ENCODE results near the gene RGSL1.

The RGSL1 gene

DNA sequence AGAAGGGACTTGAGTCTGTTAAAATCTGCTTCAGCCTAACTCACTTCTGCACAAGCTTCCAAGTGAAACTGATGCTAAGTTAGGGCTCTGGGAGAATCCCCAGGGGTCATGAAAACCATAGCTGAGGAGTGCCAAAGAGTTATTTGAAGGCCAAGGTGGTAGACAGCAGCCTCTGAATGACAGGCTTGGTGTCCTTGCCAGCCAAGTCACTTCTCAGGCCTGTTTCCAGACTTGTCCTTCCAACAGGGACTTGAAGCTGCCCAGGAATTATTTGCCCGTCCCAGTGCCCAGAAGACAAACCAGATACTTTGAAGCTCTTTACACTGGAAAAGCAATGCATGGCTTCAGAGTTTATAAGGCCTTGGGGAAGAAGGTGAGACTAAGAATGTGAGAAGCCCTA, 105.5 kb downstream of the RGSL1 start:
- FAIRE-seq, result no peak

DNA sequence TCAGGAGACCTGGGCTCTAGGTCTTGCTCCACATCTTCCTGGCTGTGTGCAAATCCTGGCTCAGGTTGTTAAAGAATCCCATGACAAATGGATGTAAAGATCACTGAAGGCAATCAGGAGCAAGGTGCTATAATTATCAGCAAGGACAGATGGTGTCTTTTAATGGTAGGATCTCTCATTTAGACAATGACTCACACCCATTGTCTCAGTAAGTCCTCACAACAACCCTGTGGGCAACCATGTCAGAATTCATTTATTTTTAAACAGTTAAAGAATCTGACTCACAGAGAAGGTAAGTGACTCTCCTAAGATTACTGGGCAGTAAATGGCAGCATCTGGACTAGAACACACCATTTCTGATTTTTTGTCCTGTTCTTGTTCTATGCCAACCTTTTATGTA, 106.3 kb downstream of the RGSL1 start:
- FAIRE-seq, result no peak

DNA sequence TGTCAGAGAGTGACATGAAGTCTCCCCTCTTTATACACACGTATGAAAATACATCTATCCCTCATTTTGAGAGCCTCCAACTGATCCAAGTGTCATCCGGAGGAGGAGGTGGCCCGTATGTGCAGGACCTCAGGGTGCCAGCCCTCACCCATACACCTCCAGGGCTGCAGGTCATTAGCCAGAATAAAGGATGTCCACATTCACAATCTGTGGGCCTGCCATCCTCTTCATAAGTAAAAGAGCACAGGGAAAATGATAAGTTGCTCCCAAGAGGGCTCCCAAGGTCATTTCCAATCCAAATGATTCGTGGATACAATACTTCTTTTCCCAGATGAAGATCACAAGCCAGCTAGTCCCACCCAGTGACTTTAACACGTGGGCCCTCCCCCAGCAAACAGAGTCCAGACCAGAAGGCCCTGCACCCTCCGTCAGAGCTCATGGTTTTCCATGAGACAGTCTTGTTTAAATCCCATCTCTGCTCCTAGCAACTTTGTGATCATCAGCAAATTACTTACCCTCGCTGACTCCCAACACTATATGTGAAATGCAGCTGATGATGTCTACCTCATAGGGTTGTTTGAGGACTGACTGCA, 110.5 kb downstream of the RGSL1 start:
- FAIRE-seq, result no peak

DNA sequence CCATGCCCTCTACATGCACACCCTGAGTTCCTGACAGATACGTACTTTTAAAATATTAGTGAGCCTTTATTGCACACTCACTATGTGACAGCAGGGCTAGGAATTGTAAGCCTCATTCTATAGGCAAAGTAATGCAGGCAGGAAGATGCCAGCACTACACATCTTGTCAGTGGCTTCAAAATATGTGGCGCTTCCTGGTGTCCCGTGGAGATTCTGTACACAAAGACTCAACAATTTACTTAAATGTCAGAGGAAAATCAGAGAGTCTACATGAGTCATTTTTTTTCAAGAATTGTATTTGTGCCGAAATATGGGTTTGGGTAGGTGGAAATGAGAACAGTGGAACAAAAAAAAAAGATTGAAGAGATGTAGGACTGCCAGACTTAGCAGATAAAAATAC, 111.5 kb downstream of the RGSL1 start:
- FAIRE-seq, result no peak

DNA sequence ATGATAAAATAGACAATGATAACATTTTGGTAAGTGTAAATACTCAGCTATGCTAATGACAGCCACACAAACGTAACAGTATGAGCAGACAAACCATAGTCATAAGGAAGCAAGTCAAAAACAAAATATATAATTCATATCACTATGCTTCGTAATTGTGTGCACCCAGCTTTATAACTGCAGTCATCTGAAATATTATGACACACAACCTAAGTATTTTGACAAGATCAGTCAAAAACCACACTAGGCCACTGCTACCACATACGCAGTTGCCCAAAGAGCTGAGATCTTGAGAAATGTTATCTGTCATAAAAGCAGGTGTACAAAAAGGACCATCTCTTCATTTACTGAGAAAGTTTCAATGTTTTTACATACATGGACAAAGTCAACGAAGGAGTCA, 113.1 kb downstream of the RGSL1 start:
- no peak for FAIRE-seq

DNA sequence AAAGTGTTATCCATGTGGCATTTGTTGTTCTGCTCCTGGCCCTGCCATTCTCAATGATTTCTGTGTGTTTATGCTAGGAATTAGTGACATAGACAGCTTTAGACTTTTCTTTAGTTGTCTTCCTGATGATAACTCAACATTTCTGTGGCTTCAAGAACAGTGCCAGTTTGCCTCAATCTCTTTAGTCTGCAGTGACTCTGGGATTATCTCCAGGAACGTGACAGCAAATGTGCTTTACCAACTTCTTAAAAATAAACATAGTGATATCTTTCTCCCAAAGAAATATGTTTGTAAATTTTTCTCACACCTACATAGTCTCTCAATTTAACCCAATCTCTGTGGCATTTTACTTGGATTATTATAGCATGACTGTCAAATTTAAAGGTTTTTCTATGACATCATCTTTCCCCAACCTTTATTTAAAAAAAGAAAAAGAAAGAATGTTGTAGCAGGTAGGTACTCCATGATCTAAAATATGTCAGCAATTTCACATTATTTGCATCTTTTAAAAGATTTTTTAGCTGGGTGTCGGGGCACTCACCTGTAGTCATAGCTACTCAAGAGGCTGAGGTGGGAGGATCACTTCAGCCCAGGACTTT, 114.6 kb downstream of the RGSL1 start:
- FAIRE-seq, result no peak

DNA sequence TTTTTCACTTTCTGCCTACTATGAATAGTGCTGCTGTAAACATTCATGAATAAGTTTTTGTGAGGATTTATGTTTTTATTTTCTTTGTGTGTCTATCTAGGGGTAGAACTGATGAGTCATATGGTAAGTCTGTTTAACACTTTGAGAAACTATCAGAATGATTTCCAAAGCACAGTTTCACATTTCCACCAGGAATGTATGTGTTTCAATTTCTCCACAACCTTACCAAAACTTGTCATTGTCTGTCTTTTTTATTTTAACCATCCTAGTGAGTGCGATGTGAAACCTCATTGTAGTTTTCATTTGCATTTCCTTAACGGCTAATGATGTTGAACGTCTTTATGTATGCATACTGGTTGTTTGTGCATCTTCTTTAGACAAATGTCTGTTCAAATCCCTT, 115.6 kb downstream of the RGSL1 start:
- no peak for FAIRE-seq

DNA sequence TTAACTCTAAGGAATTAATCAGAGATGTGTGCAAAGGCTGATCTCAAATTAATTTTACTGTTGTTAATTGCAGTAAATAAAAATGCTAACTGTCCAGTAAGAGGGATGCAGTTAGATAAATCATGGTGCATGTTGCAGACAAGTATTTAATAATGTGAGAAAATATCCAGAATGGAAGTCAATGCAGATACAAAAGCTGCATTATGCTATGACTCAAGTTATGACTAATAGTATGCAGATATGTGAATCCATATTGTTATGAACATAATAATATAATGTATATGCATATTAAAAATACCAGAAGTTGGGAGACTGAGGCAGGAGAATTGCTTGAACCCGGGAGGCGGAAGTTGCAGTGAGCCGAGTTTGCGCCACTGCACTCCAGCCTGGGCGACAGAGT, 117.7 kb downstream of the RGSL1 start:
- FAIRE-seq, result no peak

DNA sequence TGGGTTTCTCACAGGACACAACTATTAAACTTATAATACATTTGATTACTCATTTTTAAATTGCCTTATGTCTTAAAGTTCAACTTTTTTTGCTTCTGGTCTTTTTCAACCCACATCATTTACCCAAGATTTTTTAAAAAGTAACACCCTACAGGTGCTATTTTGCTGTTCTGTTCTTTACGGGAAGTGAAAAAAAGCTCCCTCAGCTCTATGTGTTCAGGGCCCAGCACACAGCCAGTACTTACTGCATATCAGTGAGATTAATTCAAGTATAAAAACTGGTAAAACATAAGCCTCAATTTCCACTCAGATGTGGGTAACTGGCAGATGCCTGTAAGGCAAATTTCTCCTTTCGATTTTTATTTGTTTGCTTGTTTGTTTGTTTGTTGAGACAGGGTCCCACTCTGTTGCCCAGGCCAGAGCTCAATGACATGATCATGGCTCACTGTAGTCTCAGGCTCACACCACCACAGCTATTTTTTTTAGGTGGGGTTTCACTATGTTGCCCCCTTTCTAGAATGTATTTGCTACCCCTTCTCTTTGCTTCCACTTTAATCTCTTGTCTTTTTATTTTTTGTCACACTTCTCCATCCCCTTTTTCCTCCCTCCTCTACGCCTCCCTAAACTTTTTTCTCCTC, 118.8 kb downstream of the RGSL1 start:
- no peak for FAIRE-seq

DNA sequence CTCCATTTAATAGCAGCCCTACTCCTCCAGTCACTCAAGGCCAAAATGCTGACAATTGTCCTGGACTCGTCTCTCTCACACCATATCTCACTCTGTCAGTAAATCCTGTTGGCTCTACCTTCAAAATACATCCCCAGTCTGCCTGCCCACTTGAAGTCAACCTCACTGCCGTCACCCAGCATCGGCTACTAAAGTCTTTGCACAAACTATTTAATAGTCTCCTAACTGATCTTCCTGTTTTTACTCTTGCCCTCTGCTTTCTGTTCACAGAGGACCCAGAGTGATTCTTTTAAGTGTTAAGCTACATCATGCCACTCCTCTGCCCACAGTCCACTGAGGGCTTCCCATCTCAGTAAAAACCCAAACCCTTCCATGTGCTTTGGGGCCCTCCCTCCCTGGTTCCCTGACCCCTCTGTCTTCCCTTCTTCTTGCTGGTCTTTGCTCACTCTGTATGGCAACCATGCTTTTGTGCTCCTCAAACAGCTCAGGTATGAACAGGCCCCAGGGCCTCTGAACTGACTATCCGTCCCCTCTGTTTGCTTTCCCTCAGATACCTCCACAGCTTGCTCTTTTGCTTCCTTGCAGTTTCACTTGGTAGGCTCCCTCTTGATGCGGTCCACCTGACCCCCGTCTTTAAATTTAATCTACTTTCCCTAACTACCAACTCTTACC, 120.1 kb downstream of the RGSL1 start:
- no peak for FAIRE-seq

DNA sequence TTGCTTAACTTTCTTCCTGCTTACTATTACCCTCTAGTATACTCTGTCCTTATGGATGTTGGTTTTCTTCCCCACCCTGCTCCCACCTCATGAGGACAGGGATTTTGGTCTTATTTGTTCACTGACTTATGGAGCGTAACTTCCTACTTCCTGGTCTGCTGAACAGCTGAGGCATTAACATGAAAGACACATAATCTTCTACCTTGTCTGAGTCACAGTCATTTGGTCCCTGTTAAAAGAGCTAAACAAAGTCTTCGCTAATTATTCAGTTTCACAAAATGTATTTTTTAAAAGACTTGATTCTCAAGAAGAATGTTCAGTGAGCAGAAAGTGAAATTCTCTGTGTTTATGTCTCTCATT, 120.6 kb downstream of the RGSL1 start:
- FAIRE-seq, result no peak

DNA sequence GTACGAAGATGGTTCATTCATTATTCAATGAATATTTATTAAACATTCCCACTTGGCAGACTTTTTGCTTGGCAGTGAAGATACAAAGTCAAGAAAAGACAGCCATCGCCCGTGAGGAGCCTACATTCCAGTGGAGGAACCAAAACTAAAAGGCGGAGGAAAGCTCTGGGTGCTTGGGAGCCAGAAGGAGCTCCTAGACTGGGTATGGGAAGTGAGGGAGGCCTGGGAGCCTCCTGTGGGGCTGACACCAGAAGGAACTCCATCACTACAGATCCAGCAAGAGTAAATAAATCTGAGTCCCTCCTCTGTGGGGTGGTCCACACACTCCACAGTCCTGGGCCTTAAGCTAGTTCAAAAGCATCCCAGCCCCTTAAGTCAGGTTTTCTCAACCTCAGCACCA, 124.2 kb downstream of the RGSL1 start:
- FAIRE-seq, result no peak

DNA sequence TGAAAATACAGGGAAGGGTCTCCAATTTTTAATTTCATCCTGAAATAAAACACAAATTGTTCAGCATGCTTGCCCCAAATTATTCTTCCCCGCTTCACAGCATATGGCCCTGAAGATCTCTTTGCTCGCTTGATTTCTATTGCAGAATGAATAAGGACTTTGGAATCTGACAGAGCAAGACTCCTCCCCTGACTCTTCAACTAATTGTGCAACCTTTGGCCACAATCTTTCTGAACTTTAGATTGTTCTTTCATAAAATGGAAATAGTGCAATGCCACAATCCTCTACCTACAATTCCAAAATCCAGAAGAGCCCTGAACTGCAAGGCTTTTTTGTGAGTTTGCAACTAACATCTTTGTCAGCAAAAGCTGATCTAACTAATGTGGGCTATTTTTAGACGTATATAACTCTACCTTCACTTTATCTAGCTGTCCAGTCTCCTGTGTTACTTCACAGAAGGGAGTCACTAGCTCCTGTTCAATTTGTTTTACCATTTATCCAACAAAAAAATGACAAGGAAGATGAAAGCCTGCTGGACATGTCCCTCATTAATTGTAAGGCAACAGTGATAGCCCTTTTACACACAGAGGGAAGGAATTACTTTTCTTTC, 125.7 kb downstream of the RGSL1 start:
- no peak for FAIRE-seq

DNA sequence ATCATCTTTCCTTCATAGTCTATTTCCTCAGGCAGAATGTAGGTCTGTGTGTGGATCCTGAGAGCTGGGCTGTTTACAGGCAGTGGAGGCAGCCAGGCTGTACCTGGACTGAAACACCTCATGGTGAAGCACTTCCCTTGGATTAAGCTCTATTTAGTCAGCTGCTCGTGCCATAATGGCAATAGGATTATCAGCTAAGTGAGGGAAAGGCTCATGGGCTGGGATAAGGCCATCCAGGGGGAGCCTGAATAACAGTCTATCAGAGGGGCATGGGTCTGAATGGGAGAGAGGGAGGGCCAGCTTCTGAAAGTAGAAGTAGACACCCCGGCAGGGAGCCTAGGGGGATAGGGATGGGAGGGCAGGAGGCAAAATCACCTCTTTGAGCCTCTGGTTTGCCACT, 130.8 kb downstream of the RGSL1 start:
- FAIRE-seq, result no peak

DNA sequence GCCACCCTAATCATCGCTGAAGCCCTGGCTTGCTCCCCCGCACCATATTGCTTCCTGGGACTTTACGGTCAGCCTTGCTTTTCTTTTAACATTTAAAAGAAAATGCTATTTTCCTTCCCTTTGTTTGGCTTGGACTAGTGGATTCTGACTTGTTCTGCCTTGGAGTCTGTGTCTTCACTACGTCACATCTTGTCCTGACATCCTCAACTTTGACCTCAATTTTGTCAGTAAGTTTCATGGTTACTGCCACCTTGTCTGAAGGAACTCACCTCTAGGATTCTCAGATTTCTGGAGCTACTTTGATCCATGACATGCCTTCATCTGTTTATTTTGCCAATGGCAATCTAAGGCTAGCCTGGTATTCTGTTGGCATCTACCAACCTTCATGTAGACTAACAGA, 134.8 kb downstream of the RGSL1 start:
- FAIRE-seq, result no peak

DNA sequence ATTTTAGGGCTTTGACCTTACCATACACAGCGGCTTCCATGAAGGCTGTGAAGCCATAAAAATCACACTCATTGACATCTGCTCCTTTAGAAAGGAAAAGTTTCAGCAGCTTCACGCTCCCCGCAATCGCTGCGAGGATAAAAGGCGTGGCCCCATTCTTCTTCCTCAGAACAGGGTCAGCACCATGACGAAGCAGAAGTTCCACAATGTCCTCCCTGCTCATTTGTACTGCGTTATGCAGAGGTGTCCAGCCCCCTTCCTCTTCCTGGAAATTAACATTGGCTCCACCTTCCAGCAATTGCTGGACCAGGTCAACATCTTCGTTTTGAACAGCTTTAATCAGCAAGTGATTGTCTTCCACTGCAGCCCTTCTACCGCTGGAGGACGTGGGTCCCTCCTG, 136.4 kb downstream of the RGSL1 start:
- no peak for FAIRE-seq

DNA sequence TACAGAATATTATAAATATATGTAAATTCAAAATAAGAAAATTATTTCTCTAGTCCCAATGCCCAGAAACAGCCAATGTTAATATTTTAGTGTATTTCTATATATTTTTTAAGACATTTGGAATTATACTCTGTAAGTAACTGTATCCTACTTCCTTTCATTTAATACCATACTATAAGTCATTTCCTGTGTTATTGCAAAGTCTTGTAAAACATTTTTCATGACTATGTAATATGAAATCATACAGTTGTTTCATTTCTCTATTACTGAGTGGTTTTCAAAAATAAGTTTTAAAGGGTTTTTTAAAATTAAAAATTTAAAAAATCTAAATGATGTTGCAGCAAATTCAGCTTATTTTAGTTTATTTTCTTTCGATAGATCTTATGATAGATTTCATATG, 137.1 kb downstream of the RGSL1 start:
- peak; percentile 78 for FAIRE-seq

DNA sequence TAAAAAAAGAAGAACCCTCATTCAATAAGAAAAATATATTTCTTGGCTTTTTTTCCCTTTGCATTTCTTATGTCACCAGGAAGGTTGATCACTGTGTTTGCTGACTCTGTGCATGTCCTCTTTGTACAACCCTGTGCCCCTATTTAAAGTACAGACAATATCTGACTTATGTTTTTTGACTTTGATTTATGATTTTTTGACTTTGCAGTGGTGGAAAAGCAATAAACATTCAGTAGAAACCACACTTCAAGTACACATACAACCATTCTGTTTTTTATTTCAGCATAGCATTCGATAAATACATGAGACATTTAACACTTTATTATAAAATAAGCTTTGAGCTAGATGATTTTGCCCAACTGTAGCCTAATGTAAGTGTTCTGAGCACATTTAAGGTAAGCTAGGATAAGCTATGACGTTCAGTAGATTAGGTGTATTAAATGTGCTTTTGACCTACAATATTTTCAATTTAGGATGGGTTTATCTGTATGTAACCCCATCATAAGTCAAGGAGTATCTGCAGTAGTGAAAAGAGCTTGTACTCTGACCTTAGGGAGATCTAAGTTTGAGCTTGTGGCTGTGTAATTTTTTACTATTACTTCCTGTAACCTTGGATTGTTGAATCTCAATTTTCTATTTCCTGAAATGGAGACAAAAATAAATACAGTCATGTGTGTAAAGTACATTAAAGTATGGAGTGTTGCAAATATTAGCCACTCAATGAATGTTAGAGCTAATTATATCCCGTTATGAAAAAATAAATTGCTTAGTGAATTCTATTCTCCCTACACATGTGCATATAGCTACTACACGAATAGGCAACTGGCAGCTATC, 137.9 kb downstream of the RGSL1 start:
- FAIRE-seq, result peak; percentile 83

DNA sequence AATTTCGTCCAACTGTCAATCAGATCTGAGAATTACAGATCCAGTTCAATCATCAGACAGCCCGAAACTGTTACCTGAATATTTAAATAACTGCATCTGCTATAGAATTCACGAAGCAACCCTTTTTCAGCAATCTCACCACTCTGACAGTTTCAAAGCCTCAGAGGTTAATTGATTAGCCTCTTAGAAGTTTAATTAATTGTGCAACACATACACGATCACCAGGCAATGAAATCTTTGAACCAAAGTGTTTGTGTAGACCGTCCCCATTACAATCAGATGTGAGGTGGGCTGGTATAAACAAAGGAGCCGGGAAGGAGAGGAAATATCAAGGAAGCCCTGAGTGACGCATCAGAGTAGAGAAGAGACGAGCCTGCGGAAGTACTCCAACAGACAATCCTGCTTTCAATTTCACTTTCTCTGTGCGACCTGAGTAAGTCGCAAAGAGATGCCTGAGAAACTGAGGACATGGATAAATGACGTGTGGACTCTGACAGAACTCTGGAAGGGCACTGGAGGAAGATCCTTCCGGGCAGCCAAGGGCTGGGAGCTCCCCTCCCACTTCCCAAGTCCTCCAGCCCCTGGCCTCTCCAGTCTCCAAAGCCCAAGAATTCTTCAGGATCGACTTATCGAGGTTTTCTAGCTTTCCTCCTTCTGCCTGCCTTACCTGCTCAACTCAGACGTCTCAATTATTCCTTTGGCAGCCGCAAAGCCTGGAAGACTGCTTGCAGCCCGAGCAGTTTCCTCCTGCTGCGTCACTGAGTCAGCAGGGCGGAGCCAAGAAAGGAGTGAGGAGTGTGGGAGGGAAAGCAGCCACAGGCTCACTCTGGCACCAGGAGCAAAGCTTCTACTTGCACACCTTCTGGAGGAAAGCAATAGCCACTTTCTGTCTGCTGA, 138.8 kb downstream of the RGSL1 start, which contains the start of gene RNASEL:
TSS of gene RNASEL (minus strand) at position 757 of the 897 bp plus-strand sequence. CDS start 2,450 bp downstream, outside the sequence.
- peak; percentile 66 for FAIRE-seq

DNA sequence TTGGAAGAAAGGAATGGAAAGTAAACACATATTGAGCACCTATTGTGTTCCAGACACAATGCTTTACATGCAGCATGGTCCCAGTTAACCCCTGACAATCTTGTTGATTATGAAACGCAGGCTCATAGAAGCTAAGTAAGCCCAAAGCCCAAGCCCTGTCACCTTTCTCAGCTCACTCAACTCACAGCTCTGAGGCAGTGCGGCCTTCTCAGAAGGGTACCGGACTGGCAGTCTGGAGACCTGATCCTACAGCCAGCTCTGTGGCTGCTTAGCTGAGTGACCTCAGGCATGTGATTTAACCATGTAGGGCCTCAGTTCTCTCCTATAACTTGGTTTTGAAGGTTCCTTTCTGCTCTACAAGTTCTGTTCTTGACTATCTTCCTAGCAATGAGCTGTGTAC, 139.6 kb downstream of the RGSL1 start:
- no peak for FAIRE-seq

DNA sequence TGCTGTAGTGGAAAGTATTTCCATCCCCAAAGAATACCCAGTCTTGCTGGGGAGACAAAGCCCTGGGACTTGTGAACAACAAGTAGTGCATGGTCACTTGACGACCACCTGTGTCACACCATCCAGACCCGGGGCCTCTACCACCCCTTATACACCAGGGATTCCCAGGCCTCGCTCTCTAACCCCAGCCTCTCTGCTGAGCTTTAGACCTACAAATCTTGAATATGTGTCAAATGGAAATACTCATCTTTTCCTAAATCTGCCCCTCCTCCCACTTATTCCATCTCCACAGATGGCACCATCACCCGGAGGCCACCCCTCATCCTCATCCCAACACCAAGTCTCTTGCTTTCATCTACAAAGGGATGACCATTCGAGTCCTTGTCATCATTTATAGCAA, 140.0 kb downstream of the RGSL1 start:
- no peak for FAIRE-seq
